OCI-LY1 (cell line): Measurements from ENCODE around the gene CXADR.

ENCODE experiments used
- EZH2 ChIP-seq: fragments of 200-600 bp; sonication (generic), shearing (Covaris generic); IDR thresholded peaks from 2 replicates; pipeline ENCODE4 v1.8.0; 2017; ENCODE audit warnings: borderline replicate concordance, mixed run types, mild to moderate bottlenecking, antibody characterized with exemption, low read length, moderate library complexity, mixed read lengths
- TF ChIP-seq, protein P1 (sequence below): fragments of 200-600 bp; sonication (generic), shearing (Covaris generic); IDR thresholded peaks from 2 replicates; pipeline ENCODE4 v1.5.1; 2017; ENCODE audit warnings: mild to moderate bottlenecking, antibody characterized with exemption, low read length, moderate library complexity, mixed read lengths

DNA sequence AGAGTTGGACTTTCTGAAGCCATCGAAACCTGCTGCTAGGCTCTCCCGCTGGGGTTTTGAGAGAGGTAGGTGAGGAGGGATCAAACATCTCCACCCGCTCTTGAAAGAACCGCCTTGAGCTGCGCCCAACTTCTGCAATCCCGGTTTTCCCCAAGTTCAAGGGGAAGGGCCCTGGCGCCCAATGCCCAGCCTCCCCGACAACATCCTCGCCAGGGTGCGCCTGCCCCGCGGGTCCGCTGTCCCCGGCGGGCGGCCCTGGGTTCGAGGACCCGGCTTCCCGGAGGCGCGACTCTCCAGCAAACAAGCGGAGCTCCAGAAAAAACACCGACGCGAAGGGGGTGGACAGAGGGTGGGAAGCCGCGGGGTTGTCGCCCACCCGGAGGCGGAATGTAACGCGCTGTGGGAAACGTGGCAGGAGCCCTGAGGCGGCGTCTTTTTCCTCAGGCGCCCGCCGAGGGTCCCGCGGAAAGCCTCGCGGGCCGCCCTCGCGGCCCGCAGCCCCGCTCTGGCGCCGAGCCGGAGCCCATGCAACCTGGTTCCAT is 99.3 kb downstream of the CXADR start:
- TF ChIP-seq, protein P1, sequence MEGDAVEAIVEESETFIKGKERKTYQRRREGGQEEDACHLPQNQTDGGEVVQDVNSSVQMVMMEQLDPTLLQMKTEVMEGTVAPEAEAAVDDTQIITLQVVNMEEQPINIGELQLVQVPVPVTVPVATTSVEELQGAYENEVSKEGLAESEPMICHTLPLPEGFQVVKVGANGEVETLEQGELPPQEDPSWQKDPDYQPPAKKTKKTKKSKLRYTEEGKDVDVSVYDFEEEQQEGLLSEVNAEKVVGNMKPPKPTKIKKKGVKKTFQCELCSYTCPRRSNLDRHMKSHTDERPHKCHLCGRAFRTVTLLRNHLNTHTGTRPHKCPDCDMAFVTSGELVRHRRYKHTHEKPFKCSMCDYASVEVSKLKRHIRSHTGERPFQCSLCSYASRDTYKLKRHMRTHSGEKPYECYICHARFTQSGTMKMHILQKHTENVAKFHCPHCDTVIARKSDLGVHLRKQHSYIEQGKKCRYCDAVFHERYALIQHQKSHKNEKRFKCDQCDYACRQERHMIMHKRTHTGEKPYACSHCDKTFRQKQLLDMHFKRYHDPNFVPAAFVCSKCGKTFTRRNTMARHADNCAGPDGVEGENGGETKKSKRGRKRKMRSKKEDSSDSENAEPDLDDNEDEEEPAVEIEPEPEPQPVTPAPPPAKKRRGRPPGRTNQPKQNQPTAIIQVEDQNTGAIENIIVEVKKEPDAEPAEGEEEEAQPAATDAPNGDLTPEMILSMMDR = no peak
- no peak for TF ChIP-seq EZH2
